Neural progenitor cell (in vitro differentiated cells): Measurements from ENCODE around the gene TRIAP1. TPM values are rescaled to one million over a fixed set of nuclear protein-coding genes. Genes with fewer than 3 reads are reported as not detected.

Source experiments
- DNase-seq: peaks from one replicate; pipeline ENCODE4 v3.0.0-alpha.2; 2016; ENCODE audit warnings: low spot score
- H2AFZ ChIP-seq: fragments of 200-600 bp; sonication (generic); replicated peaks from 2 replicates; pipeline ENCODE4 v1.6.1; 2016; ENCODE audit warnings: antibody characterized with exemption
- H3F3A ChIP-seq: fragments of 200-600 bp; sonication (generic); 2 replicates; pipeline ENCODE4 v1.6.1; 2016; ENCODE audit warnings: antibody characterized with exemption, low read depth
- H3K27ac ChIP-seq: fragments of 200-600 bp; sonication (generic); 2 replicates; pipeline ENCODE4 v1.5.1; 2016; ENCODE audit warnings: mild to moderate bottlenecking
- H3K27me3 ChIP-seq: fragments of 200-600 bp; sonication (generic); 2 replicates; pipeline ENCODE4 v1.6.1; 2016; ENCODE audit warnings: mild to moderate bottlenecking, moderate library complexity
- H3K36me3 ChIP-seq: fragments of 200-600 bp; sonication (generic); 2 replicates; pipeline ENCODE4 v1.5.1; 2016
- H3K4me1 ChIP-seq: fragments of 200-600 bp; sonication (generic); 2 replicates; pipeline ENCODE4 v1.6.1; 2016; ENCODE audit warnings: mixed run types
- H3K4me2 ChIP-seq: fragments of 200-600 bp; sonication (generic); 2 replicates; pipeline ENCODE4 v1.6.1; 2016
- H3K4me3 ChIP-seq: fragments of 200-600 bp; sonication (generic); 2 replicates; pipeline ENCODE4 v1.5.1; 2016
- H3K79me2 ChIP-seq: fragments of 200-600 bp; sonication (generic); 2 replicates; pipeline ENCODE4 v1.6.1; 2016; ENCODE audit warnings: low read depth
- H3K9ac ChIP-seq: fragments of 200-600 bp; sonication (generic); 2 replicates; pipeline ENCODE4 v1.6.1; 2016
- H3K9me3 ChIP-seq: fragments of 200-600 bp; sonication (generic); 2 replicates; pipeline ENCODE4 v1.5.1; 2016; ENCODE audit warnings: low read depth
- H4K20me1 ChIP-seq: fragments of 200-600 bp; sonication (generic); 2 replicates; pipeline ENCODE4 v1.6.1; 2016; ENCODE audit warnings: low read depth
- H3K27ac Mint-ChIP-seq: 3 replicates; pipeline ENCODE4 v1.8.0; 2021; ENCODE audit warnings: mixed read lengths
- H3K27me3 Mint-ChIP-seq: 2 replicates; pipeline ENCODE4 v1.8.0; 2022; ENCODE audit warnings: low read depth, mild to moderate bottlenecking, inconsistent platforms, moderate library complexity, mixed read lengths; ENCODE audit not compliant: insufficient read depth
- H3K36me3 Mint-ChIP-seq: 3 replicates; pipeline ENCODE4 v1.8.0; 2021; ENCODE audit warnings: mixed read lengths
- H3K4me1 Mint-ChIP-seq: 3 replicates; pipeline ENCODE4 v1.8.0; 2021; ENCODE audit warnings: mixed read lengths
- H3K4me3 Mint-ChIP-seq: 3 replicates; pipeline ENCODE4 v1.8.0; 2021; ENCODE audit warnings: mild to moderate bottlenecking, moderate library complexity, mixed read lengths
- H3K9me3 Mint-ChIP-seq: 3 replicates; pipeline ENCODE4 v1.8.0; 2020; ENCODE audit warnings: mixed read lengths
- EZH2 ChIP-seq: fragments of 200-600 bp; sonication (generic); IDR thresholded peaks from 2 replicates; pipeline ENCODE4 v1.6.1; 2017; ENCODE audit warnings: antibody characterized with exemption, mild to moderate bottlenecking, moderate library complexity
- EZH2phosphoT487 ChIP-seq: fragments of 200-600 bp; sonication (generic); IDR thresholded peaks from 2 replicates; pipeline ENCODE4 v1.6.1; 2017; ENCODE audit warnings: antibody characterized with exemption
- total RNA-seq: library from RNA; depleted of rRNA; stranded (reverse); fragments of >200 nt; gene quantifications from 2 replicates; pipeline ENCODE4 v1.2.3, GENCODE V29; 2015; ENCODE audit warnings: low replicate concordance
- TF ChIP-seq, protein P1 (sequence below): fragments of 200-600 bp; sonication (generic); IDR thresholded peaks from 2 replicates; pipeline ENCODE4 v1.5.1; 2017; ENCODE audit warnings: antibody characterized with exemption, mild to moderate bottlenecking

TRIAP1 gene
- total RNA-seq, 1 donor from 2014 or later: 72.1 TPM

DNA sequence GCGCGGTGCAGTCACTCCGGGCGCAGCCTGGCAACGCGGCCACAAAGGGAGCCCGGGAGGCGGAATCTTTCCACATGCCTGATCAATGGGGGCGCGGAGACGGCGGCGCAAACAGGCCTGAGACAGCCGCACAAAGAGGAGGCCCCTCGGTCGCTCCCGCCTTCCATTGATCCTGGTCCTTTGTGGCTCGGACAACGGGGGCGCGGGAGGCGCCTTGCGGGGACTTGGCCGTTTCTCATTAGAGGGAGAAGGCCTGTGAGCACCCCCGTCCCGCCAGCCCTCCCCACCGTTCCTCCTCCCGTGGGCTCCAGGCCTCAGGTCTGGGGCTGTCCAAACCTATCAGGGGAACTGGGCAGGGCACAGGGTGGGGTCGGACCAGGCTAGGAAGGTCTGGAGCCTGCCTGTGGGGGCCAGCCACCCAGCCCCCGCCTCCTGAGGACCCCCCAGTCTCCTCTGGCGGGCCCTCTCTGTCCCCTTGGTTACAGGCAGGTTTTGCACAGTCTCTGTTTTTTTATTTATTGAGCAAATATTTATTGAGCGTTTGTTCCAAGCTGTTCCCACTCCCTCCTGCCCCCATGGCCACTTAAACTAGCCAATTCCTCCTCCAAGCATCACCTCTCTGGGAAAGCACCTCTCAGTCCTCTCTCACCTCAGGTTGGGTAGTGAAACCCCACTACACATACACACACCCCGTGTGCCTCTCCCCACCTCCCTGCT, 48.2 kb downstream of the TRIAP1 start:
- H3K27ac ChIP-seq: peak overlapping the region; percentile 88
- no peaks in the 10 kb centered on the region for H3K36me3 ChIP-seq
- peak overlapping the region; percentile 100 for H3K27ac Mint-ChIP-seq
- H3F3A ChIP-seq: peaks cover 62% of the 10 kb centered on the region
- peak overlapping the region; percentile 75 for H3K4me3 Mint-ChIP-seq
- TF ChIP-seq EZH2phosphoT487 (no peak), EZH2 (no peak)
- TF ChIP-seq, protein P1, sequence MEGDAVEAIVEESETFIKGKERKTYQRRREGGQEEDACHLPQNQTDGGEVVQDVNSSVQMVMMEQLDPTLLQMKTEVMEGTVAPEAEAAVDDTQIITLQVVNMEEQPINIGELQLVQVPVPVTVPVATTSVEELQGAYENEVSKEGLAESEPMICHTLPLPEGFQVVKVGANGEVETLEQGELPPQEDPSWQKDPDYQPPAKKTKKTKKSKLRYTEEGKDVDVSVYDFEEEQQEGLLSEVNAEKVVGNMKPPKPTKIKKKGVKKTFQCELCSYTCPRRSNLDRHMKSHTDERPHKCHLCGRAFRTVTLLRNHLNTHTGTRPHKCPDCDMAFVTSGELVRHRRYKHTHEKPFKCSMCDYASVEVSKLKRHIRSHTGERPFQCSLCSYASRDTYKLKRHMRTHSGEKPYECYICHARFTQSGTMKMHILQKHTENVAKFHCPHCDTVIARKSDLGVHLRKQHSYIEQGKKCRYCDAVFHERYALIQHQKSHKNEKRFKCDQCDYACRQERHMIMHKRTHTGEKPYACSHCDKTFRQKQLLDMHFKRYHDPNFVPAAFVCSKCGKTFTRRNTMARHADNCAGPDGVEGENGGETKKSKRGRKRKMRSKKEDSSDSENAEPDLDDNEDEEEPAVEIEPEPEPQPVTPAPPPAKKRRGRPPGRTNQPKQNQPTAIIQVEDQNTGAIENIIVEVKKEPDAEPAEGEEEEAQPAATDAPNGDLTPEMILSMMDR: no peak
- H4K20me1 ChIP-seq: no peaks in the 10 kb centered on the region
- H3K27me3 Mint-ChIP-seq: peaks cover 24% of the 10 kb centered on the region
- peak overlapping the region; percentile 59 for H3K4me2 ChIP-seq
- peaks cover 54% of the 10 kb centered on the region for H3K4me1 ChIP-seq
- no peaks in the 10 kb centered on the region for H3K9me3 ChIP-seq
- no peak overlapping the region for H3K9ac ChIP-seq
- H2AFZ ChIP-seq: no peak overlapping the region
- DNase-seq: peak; percentile 95
- no peaks in the 10 kb centered on the region for H3K9me3 Mint-ChIP-seq
- H3K79me2 ChIP-seq: no peaks in the 10 kb centered on the region
- H3K27me3 ChIP-seq: no peaks in the 10 kb centered on the region
- H3K4me1 Mint-ChIP-seq: peaks cover 76% of the 10 kb centered on the region
- no peak overlapping the region for H3K4me3 ChIP-seq
- H3K36me3 Mint-ChIP-seq: no peaks in the 10 kb centered on the region

GRCh38 chr12:120394483-120395367, 51.5 kb downstream of the TRIAP1 start:
- Mint-ChIP-seq H3K27ac (peak overlapping the region; percentile 98), H3K4me3 (peak overlapping the region; percentile 59), H3K4me1 (peaks cover 65% of the 10 kb centered on the region), H3K27me3 (peaks cover 8% of the 10 kb centered on the region), H3K9me3 (no peaks in the 10 kb centered on the region), H3K36me3 (no peaks in the 10 kb centered on the region)
- Histone ChIP-seq H3K9ac (no peak overlapping the region), H4K20me1 (no peaks in the 10 kb centered on the region), H3K27ac (peak overlapping the region; percentile 86), H3K4me2 (peak overlapping the region; percentile 72), H3K9me3 (no peaks in the 10 kb centered on the region), H3F3A (peaks cover 63% of the 10 kb centered on the region), H3K4me1 (peaks cover 57% of the 10 kb centered on the region), H3K79me2 (no peaks in the 10 kb centered on the region), H2AFZ (no peak overlapping the region), H3K36me3 (no peaks in the 10 kb centered on the region), H3K27me3 (no peaks in the 10 kb centered on the region), H3K4me3 (peak overlapping the region; percentile 29)
- TF ChIP-seq EZH2phosphoT487: no peak
- TF ChIP-seq, protein P1: no peak
- no peak for TF ChIP-seq EZH2
- DNase-seq: peak; percentile 92

Other genes starting within 250 kb of the TRIAP1 start
- gene RPLP0, start 245.3 kb downstream of the TRIAP1 start, total RNA-seq: 7,069 and 9,364 TPM in 2 replicates
- 8.2 and 19.3 TPM in 2 replicates for gene PXN, start 180.7 kb downstream of the TRIAP1 start, total RNA-seq
- gene RNU4-2, start 154.5 kb downstream of the TRIAP1 start, total RNA-seq: under 0.01 TPM in 1 of 2 replicates, not detected in the other
- under 0.01 TPM in 2 replicates for gene RNU4-1, start 153.1 kb downstream of the TRIAP1 start, total RNA-seq
- gene SIRT4, start 144.1 kb downstream of the TRIAP1 start, total RNA-seq: 3.8 and 6.8 TPM in 2 replicates
- not detected in 2 replicates for gene PLA2G1B, start 118.6 kb downstream of the TRIAP1 start, total RNA-seq
- gene MSI1, start 77.2 kb downstream of the TRIAP1 start, total RNA-seq: 40.2 and 48.6 TPM in 2 replicates
- gene COX6A1, start 8.3 kb downstream of the TRIAP1 start, total RNA-seq: 296 and 432 TPM in 2 replicates
- gene GATC, start 60 bp upstream of the TRIAP1 start, total RNA-seq: 21.9 and 29.1 TPM in 2 replicates
- gene SRSF9, start 23.4 kb upstream of the TRIAP1 start, total RNA-seq: 257 and 273 TPM in 2 replicates
- 284 and 355 TPM in 2 replicates for gene DYNLL1, start 49.7 kb upstream of the TRIAP1 start, total RNA-seq
- 66.7 and 72.7 TPM in 2 replicates for gene COQ5, start 82.8 kb upstream of the TRIAP1 start, total RNA-seq
- 75.9 and 131 TPM in 2 replicates for gene RNF10, start 88.0 kb upstream of the TRIAP1 start, total RNA-seq
- 42.7 and 43.7 TPM in 2 replicates for gene POP5, start 135.0 kb upstream of the TRIAP1 start, total RNA-seq
- gene CABP1, start 194.2 kb upstream of the TRIAP1 start, total RNA-seq: 0.47 and 1.6 TPM in 2 replicates
- 94.7 and 100 TPM in 2 replicates for gene MLEC, start 240.8 kb upstream of the TRIAP1 start, total RNA-seq